Measurements from ENCODE around the gene WDR55.
"Not testable (repeated sequence)": the region's sequence is repeated elsewhere in the genome, so short reads cannot be mapped to it uniquely, and the experiment has no call there.

DNA sequence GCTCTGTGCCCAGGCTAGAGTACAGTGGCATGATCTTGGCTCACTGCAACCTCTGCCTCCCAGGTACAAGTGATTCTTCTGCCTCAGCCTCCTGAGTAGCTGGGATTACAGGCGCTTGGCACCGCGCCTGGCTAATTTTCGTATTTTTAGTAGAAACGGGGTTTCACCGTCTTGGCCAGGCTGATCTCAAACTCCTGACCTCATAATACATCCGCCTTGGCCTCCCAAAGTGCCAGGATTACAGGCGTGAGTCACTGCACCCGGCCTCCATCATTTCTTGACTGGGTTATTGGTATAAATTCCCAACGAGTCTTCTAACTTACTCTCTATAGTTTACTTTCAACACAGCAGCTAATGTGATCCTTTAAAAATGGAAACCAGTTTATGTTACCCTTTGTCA lies 39.8 kb upstream of the WDR55 start:
- TF ChIP-seq, protein P1, sequence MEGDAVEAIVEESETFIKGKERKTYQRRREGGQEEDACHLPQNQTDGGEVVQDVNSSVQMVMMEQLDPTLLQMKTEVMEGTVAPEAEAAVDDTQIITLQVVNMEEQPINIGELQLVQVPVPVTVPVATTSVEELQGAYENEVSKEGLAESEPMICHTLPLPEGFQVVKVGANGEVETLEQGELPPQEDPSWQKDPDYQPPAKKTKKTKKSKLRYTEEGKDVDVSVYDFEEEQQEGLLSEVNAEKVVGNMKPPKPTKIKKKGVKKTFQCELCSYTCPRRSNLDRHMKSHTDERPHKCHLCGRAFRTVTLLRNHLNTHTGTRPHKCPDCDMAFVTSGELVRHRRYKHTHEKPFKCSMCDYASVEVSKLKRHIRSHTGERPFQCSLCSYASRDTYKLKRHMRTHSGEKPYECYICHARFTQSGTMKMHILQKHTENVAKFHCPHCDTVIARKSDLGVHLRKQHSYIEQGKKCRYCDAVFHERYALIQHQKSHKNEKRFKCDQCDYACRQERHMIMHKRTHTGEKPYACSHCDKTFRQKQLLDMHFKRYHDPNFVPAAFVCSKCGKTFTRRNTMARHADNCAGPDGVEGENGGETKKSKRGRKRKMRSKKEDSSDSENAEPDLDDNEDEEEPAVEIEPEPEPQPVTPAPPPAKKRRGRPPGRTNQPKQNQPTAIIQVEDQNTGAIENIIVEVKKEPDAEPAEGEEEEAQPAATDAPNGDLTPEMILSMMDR (conservative IDR thresholded peaks at IDR 0.05; ENCODE audit: low read depth in 2 of 2), result not testable (repeated sequence)
- not testable (repeated sequence) for TF ChIP-seq EZH2phosphoT487 (IDR thresholded peaks at IDR 0.05; ENCODE audit: unreplicated experiment); POLR2AphosphoS5 (IDR thresholded peaks at IDR 0.05; ENCODE audit: low read depth)
